Nephron progenitor cell (in vitro differentiated cells): ENCODE results near the gene IFT20.

Experiments used
- DNase-seq: peaks from one replicate; pipeline ENCODE4 v3.0.0; 2021
- H3K27ac Mint-ChIP-seq: 2 replicates; pipeline ENCODE4 v1.8.0; 2021; ENCODE audit warnings: mild to moderate bottlenecking, moderate library complexity, mixed read lengths
- H3K27me3 Mint-ChIP-seq: 2 replicates; pipeline ENCODE4 v1.8.0; 2021; ENCODE audit warnings: mild to moderate bottlenecking, low read depth, mixed read lengths; ENCODE audit not compliant: poor library complexity
- H3K36me3 Mint-ChIP-seq: 2 replicates; pipeline ENCODE4 v1.8.0; 2021; ENCODE audit warnings: low read depth, mixed read lengths
- H3K4me1 Mint-ChIP-seq: 2 replicates; pipeline ENCODE4 v1.8.0; 2021; ENCODE audit warnings: mixed read lengths
- H3K4me3 Mint-ChIP-seq: 2 replicates; pipeline ENCODE4 v1.8.0; 2021; ENCODE audit warnings: mild to moderate bottlenecking, moderate library complexity, mixed read lengths
- H3K9me3 Mint-ChIP-seq: 2 replicates; pipeline ENCODE4 v1.8.0; 2021; ENCODE audit warnings: mild to moderate bottlenecking, moderate library complexity, mixed read lengths
- TF ChIP-seq, protein P1 (sequence below): fragments of 200-600 bp; sonication (generic); IDR thresholded peaks from 2 replicates; pipeline ENCODE4 v1.5.0; 2021; ENCODE audit warnings: antibody characterized with exemption

Gene IFT20, protein sequence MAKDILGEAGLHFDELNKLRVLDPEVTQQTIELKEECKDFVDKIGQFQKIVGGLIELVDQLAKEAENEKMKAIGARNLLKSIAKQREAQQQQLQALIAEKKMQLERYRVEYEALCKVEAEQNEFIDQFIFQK

DNA sequence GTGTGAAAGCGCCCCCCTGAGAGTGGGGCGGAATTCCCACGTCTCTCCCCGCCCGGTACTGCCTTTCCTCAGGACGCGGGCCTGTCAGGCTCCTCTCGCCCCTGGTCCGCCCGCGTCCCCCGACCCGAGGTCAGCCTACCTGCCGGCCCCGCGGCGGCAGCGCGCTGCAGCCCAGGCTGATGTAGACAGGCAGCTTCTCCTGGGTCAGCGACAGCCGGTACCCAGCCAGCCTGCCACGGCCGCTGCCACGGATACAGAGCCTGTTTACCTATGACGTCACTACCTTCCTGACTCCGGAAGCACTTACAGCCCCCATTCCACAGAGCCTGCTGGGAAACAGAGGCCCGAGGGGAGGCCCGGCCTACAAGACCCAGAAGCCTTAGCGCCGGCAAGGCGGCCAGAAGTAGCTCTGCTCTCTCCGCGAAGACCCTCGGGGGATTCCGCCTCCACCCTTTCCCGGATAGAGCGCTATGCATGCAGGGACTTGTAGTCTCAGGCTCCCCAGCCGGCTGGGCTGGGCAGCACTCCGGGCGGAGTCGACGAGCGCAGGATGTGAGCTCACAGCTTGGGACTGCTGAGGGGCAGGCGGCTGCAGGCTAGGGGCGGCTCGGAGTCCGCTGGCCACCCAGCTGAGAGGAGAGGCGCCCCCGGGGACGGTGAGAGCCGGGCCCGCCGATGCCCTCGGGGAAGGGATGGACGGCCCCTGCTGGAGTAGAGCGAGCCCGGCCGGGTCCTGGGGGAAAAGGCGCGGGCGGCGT lies at the start of gene IFT20, which contains the start of gene TNFAIP1:
IFT20 (minus strand) TSS at position 272 of the 758 bp plus-strand sequence. CDS start 3,487 bp downstream, outside the sequence.
TNFAIP1 (plus strand) TSS at position 561 of the 758 bp plus-strand sequence. CDS start 3,761 bp downstream, outside the sequence.
- peaks cover 35% of the 10 kb centered on the region for H3K4me1 Mint-ChIP-seq
- DNase-seq = peak; percentile 95
- H3K27me3 Mint-ChIP-seq = peaks cover 3% of the 10 kb centered on the region
- H3K27ac Mint-ChIP-seq = peak within 1 kb of the TSS; percentile 100
- no peaks in the 10 kb centered on the region for H3K9me3 Mint-ChIP-seq
- peak within 1 kb of the TSS; percentile 100 for H3K4me3 Mint-ChIP-seq
- TF ChIP-seq, protein P1, sequence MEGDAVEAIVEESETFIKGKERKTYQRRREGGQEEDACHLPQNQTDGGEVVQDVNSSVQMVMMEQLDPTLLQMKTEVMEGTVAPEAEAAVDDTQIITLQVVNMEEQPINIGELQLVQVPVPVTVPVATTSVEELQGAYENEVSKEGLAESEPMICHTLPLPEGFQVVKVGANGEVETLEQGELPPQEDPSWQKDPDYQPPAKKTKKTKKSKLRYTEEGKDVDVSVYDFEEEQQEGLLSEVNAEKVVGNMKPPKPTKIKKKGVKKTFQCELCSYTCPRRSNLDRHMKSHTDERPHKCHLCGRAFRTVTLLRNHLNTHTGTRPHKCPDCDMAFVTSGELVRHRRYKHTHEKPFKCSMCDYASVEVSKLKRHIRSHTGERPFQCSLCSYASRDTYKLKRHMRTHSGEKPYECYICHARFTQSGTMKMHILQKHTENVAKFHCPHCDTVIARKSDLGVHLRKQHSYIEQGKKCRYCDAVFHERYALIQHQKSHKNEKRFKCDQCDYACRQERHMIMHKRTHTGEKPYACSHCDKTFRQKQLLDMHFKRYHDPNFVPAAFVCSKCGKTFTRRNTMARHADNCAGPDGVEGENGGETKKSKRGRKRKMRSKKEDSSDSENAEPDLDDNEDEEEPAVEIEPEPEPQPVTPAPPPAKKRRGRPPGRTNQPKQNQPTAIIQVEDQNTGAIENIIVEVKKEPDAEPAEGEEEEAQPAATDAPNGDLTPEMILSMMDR = no peak
- no peaks in the 10 kb centered on the region for H3K36me3 Mint-ChIP-seq

DNA sequence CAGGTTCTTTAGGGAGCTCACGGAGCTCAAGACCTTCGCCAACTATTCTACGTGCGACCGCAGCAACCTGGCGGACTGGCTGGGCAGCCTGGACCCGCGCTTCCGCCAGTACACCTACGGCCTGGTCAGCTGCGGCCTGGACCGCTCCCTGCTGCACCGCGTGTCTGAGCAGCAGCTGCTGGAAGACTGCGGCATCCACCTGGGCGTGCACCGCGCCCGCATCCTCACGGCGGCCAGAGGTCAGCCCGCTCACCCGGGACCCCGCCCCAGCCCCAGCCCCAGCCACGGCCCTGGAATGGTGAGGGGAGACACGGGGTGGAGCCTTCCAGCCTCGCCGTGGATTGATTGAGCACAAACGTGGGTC lies 49.7 kb upstream of the IFT20 start:
- Mint-ChIP-seq H3K9me3 (no peaks in the 10 kb centered on the region), H3K36me3 (peaks cover 16% of the 10 kb centered on the region), H3K27me3 (peaks cover 81% of the 10 kb centered on the region), H3K4me3 (peak overlapping the region; percentile 75), H3K4me1 (peaks cover 7% of the 10 kb centered on the region), H3K27ac (no peak overlapping the region)
- TF ChIP-seq, protein P1 = no peak
- no peak for DNase-seq

DNA sequence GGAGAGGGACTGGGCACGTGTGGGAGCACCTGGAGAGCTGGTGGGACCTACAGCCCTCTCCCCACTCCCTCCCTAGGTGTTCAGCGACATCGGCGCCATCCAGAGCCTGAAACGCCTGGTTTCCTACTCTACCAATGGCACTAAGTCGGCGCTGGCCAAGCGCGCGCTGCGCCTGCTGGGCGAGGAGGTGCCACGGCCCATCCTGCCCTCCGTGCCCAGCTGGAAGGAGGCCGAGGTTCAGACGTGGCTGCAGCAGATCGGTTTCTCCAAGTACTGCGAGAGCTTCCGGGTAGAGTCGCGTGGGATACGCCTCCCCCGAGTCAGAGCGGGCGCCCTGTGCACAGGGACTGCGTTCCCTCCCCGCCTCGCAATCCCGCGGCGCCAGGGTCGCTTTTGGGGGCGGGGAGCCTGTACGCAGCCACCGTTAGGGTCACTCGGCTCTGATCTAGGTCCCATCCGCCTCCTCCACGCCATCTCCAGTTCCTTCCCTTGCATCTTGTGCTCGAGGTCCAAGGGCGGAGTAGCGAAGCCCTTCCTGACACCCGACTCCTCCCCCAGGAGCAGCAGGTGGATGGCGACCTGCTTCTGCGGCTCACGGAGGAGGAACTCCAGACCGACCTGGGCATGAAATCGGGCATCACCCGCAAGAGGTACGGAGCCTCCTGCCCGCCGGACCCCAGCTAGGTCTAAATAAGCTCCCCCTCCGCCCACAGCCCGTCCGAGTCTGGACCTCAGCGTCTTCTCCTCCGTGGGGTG lies 49.2 kb upstream of the IFT20 start:
- TF ChIP-seq, protein P1 = no peak
- H3K27me3 Mint-ChIP-seq = peaks cover 86% of the 10 kb centered on the region
- H3K4me1 Mint-ChIP-seq = peaks cover 7% of the 10 kb centered on the region
- no peak overlapping the region for H3K27ac Mint-ChIP-seq
- DNase-seq = peak; percentile 50
- H3K4me3 Mint-ChIP-seq = peak overlapping the region; percentile 75
- H3K9me3 Mint-ChIP-seq = no peaks in the 10 kb centered on the region
- H3K36me3 Mint-ChIP-seq = peaks cover 11% of the 10 kb centered on the region

DNA sequence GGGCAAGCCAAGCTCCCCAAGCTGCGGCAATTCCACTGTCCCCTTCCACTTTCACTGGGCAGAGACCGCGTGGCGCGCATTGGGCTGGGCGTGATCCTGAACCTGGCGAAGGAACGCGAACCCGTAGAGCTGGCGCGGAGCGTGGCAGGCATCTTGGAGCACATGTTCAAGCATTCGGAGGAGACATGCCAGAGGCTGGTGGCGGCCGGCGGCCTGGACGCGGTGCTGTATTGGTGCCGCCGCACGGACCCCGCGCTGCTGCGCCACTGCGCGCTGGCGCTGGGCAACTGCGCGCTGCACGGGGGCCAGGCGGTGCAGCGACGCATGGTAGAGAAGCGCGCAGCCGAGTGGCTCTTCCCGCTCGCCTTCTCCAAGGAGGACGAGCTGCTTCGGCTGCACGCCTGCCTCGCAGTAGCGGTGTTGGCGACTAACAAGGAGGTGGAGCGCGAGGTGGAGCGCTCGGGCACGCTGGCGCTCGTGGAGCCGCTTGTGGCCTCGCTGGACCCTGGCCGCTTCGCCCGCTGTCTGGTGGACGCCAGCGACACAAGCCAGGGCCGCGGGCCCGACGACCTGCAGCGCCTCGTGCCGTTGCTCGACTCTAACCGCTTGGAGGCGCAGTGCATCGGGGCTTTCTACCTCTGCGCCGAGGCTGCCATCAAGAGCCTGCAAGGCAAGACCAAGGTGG lies 46.0 kb upstream of the IFT20 start:
- TF ChIP-seq, protein P1 = peak; percentile 41
- Mint-ChIP-seq H3K36me3 (peaks cover 9% of the 10 kb centered on the region), H3K27me3 (peaks cover 75% of the 10 kb centered on the region), H3K27ac (no peak overlapping the region), H3K9me3 (no peaks in the 10 kb centered on the region), H3K4me1 (peaks cover 7% of the 10 kb centered on the region), H3K4me3 (peak overlapping the region; percentile 37)
- peak; percentile 70 for DNase-seq

DNA sequence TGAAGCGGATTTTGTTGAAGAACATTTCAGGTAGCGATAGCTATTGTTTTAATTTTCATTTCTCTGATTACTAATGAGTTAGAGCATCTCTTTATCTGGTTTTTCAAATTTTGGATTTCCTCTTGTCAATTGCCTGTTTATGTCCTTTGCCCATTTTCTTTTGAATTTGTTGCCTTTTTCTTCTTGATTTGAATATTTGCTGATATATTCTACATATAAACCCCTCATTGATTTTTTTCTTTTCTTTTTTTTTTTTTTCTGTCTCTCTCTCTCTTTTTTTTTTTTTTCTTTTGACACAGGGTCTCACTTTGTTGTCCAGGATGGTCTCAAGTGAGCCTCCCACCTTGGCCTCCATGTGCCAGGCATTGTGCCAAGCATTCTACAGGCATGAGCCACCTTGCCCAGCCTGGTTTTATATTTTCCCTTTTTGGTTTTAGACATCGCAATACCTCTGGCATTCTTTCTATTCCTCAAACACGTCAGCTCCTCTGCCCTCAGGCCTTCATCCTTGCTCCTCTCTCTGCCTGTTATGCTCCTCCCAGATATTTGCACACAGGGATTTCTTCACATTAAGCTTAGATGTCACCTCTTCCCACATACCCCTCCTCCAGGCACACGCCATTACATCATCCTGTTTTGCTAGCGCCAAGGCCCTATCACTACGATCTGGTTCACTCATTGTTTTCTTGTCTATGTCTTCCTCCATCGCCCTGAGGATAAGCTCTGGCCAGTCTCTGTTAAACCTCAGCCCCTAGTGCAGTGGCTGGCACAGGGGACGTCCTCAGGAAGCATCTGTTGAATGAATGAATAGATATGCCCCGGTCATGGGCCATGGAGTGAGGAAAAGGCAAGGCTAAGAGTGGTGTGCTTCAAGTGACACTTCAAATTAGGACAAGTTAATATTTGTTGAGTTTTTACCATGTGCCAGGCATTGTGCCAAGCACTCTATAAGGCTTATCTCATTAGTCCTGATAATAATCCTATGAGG lies 44.8 kb upstream of the IFT20 start:
- Mint-ChIP-seq H3K9me3 (no peaks in the 10 kb centered on the region), H3K27ac (no peak overlapping the region), H3K4me3 (peak overlapping the region; percentile 11), H3K4me1 (peaks cover 7% of the 10 kb centered on the region), H3K27me3 (peaks cover 65% of the 10 kb centered on the region), H3K36me3 (peaks cover 5% of the 10 kb centered on the region)
- no peak for DNase-seq
- TF ChIP-seq, protein P1 = no peak
